GM12864 (cell line): ENCODE data around the gene IRGC.

ENCODE experiments used
- DNase-seq: peaks from one replicate; pipeline ENCODE4 v3.0.0-alpha.2; 2011; ENCODE audit warnings: low read depth
- H3K4me3 ChIP-seq: 2 replicates; pipeline ENCODE4 v1.5.1; 2011; ENCODE audit warnings: mild to moderate bottlenecking, low read depth, low read length, control low read depth
- CTCF ChIP-seq: IDR thresholded peaks from 2 replicates; pipeline ENCODE4 v1.5.1; 2011; ENCODE audit warnings: low read depth, mild to moderate bottlenecking, moderate library complexity, low read length, control low read depth, inconsistent platforms; ENCODE audit errors: missing control alignments

The IRGC gene

GRCh38 chr19:43682824-43683661 lies 32.8 kb upstream of the IRGC start:
- TF ChIP-seq CTCF: no peak
- DNase-seq: no peak
- no peak overlapping the region for H3K4me3 ChIP-seq

- TF ChIP-seq CTCF: no peak
- no peak for DNase-seq
- H3K4me3 ChIP-seq: no peak overlapping the region
Measured at GRCh38 chr19:43683905-43684304, 32.0 kb upstream of the IRGC start.

GRCh38 chr19:43684326-43684725 lies 31.6 kb upstream of the IRGC start:
- DNase-seq: no peak
- no peak for TF ChIP-seq CTCF
- no peak overlapping the region for H3K4me3 ChIP-seq

GRCh38 chr19:43687660-43687997 lies 28.2 kb upstream of the IRGC start:
- no peak for DNase-seq
- no peak for TF ChIP-seq CTCF

GRCh38 chr19:43688059-43688701 lies 27.7 kb upstream of the IRGC start:
- H3K4me3 ChIP-seq: no peak overlapping the region
- no peak for TF ChIP-seq CTCF
- no peak for DNase-seq

More at GRCh38 chr19:43687660-43687997, 28.2 kb upstream of the IRGC start:
- H3K4me3 ChIP-seq: no peak overlapping the region

GRCh38 chr19:43690444-43690843 lies 25.4 kb upstream of the IRGC start:
- no peak for DNase-seq
- H3K4me3 ChIP-seq: no peak overlapping the region
- TF ChIP-seq CTCF: no peak
